ENCODE data around the gene EIF4A3. TPM values are rescaled to one million over a fixed set of nuclear protein-coding genes. Genes with fewer than 3 reads are reported as not detected.

EIF4A3 gene
- total and polyA plus RNA-seq, 9 donors = 65.5 to 93.4 (median 79.0) TPM

Other genes with a start within 250 kb of the EIF4A3 start
- 22.6 TPM for gene TBC1D16, start 111.3 kb downstream of the EIF4A3 start, total RNA-seq
- gene TBC1D16, start 111.3 kb downstream of the EIF4A3 start, polyA plus RNA-seq (ENCODE audit: insufficient read depth in 1 of 8, insufficient read length in 8 of 8, low replicate concordance in 1 of 8) = 10 to 100 TPM; 24.3 to 43.8 (median 35.4) TPM
- gene CCDC40, start 110.5 kb downstream of the EIF4A3 start, total RNA-seq = 4.7 TPM
- gene CCDC40, start 110.5 kb downstream of the EIF4A3 start, polyA plus RNA-seq (ENCODE audit: insufficient read depth in 1 of 8, insufficient read length in 8 of 8, low replicate concordance in 1 of 8) = 1 to 10 TPM; 3.2 to 7.1 (median 4.3) TPM
- gene GAA, start 45.5 kb downstream of the EIF4A3 start, total RNA-seq = 14.4 TPM
- gene GAA, start 45.5 kb downstream of the EIF4A3 start, polyA plus RNA-seq (ENCODE audit: insufficient read depth in 1 of 8, insufficient read length in 8 of 8, low replicate concordance in 1 of 8) = 10 to 100 TPM; 20.2 to 37.1 (median 30.7) TPM
- gene CARD14, start 22.9 kb upstream of the EIF4A3 start, total RNA-seq = 0.27 TPM
- gene CARD14, start 22.9 kb upstream of the EIF4A3 start, polyA plus RNA-seq (ENCODE audit: insufficient read depth in 1 of 8, insufficient read length in 8 of 8, low replicate concordance in 1 of 8) = 1 to 10 TPM in 1 of 8 donors, under 1 TPM in 7; 0.28 to 1.5 (median 0.57) TPM
- 9.6 TPM for gene SGSH, start 73.2 kb upstream of the EIF4A3 start, total RNA-seq
- gene SGSH, start 73.2 kb upstream of the EIF4A3 start, polyA plus RNA-seq (ENCODE audit: insufficient read depth in 1 of 8, insufficient read length in 8 of 8, low replicate concordance in 1 of 8) = 10 to 100 TPM; 14.3 to 24.9 (median 20.9) TPM
- 7.1 TPM for gene SLC26A11, start 73.3 kb upstream of the EIF4A3 start, total RNA-seq
- gene SLC26A11, start 73.3 kb upstream of the EIF4A3 start, polyA plus RNA-seq (ENCODE audit: insufficient read depth in 1 of 8, insufficient read length in 8 of 8, low replicate concordance in 1 of 8) = 10 to 100 TPM in 3 of 8 donors, 1 to 10 TPM in 5; 8.2 to 15.2 (median 9.4) TPM
- 37.0 TPM for gene RNF213, start 113.7 kb upstream of the EIF4A3 start, total RNA-seq
- 10 to 100 TPM; 23.0 to 43.0 (median 31.8) TPM for gene RNF213, start 113.7 kb upstream of the EIF4A3 start, polyA plus RNA-seq (ENCODE audit: insufficient read depth in 1 of 8, insufficient read length in 8 of 8, low replicate concordance in 1 of 8)

All from muscle of leg (tissue), 9 donors.